ENCODE results near the gene SUSD4.

GRCh38 chr1:223221686-223222085 lies 142.3 kb downstream of the SUSD4 start:
- TF ChIP-seq, protein P1, sequence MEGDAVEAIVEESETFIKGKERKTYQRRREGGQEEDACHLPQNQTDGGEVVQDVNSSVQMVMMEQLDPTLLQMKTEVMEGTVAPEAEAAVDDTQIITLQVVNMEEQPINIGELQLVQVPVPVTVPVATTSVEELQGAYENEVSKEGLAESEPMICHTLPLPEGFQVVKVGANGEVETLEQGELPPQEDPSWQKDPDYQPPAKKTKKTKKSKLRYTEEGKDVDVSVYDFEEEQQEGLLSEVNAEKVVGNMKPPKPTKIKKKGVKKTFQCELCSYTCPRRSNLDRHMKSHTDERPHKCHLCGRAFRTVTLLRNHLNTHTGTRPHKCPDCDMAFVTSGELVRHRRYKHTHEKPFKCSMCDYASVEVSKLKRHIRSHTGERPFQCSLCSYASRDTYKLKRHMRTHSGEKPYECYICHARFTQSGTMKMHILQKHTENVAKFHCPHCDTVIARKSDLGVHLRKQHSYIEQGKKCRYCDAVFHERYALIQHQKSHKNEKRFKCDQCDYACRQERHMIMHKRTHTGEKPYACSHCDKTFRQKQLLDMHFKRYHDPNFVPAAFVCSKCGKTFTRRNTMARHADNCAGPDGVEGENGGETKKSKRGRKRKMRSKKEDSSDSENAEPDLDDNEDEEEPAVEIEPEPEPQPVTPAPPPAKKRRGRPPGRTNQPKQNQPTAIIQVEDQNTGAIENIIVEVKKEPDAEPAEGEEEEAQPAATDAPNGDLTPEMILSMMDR (IDR thresholded peaks at IDR 0.05), result no peak
- TF ChIP-seq, protein P2, sequence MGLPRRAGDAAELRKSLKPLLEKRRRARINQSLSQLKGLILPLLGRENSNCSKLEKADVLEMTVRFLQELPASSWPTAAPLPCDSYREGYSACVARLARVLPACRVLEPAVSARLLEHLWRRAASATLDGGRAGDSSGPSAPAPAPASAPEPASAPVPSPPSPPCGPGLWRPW (IDR thresholded peaks at IDR 0.05), result no peak
- TF ChIP-seq RAD21 (conservative IDR thresholded peaks at IDR 0.05 in 1 of 2, IDR thresholded peaks at IDR 0.05 in 1 of 2) (no peak), USF2 (IDR thresholded peaks at IDR 0.05) (no peak), POLR2A (IDR thresholded peaks at IDR 0.05; ENCODE audit: low read length) (no peak), EP300 (IDR thresholded peaks at IDR 0.05) (no peak), SREBF2 (IDR thresholded peaks at IDR 0.05) (no peak), ZNF302 (CRISPR knock-in tag; IDR thresholded peaks at IDR 0.05) (no peak), HOXA7 (CRISPR knock-in tag; IDR thresholded peaks at IDR 0.05) (no peak), MAFK (IDR thresholded peaks at IDR 0.05; ENCODE audit: partially characterized antibody) (no peak)
- TF ChIP-seq, protein P3, sequence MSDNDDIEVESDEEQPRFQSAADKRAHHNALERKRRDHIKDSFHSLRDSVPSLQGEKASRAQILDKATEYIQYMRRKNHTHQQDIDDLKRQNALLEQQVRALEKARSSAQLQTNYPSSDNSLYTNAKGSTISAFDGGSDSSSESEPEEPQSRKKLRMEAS (IDR thresholded peaks at IDR 0.05), result no peak

Data from A549 (cell line).